GM19043 (cell line): ENCODE results near the gene PACRG.

Experiments
- ATAC-seq: cut with Tn5 transposase; IDR thresholded peaks from one replicate; pipeline ENCODE4 v1.9.1; 2021; ENCODE audit warnings: low read depth; ENCODE audit not compliant: unreplicated experiment

Gene PACRG

DNA sequence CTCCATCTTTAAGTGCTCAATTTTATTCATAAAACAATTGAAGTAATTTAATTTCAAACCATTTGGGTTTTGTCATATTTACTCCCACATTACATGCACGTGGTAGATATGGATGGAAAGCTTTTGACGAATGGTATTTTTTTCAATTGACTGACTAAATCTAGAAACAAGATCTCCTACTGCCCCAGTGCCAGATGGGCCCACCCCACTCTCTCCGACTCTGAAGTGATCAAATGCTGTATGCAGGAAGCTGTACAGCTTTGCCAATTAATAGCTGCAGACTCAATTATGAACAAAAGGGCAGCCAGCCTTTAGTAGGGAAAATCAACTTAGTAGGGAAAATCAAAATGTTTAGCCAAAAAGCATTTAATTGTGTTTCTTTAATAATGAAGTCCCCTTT lies 46.2 kb downstream of the PACRG start:
- no peak for ATAC-seq

DNA sequence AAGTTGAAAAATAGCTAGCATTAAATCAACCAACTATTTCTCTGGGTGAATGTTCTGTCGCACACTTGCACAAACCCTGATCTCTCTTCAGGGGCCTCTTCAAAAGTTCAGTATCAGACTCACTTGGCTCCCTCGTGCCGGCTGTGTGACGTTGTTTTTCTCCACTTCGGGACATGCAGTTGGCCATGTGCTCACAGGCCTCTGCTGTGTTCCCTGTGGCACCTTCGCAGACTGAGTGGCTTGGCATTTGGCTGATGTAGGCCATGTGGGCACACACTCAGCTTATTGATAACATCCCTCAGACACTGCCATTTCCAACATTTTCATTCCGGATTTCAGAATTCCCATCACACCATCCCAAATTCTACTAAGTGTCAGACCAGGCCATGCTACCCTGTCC lies 49.3 kb downstream of the PACRG start:
- ATAC-seq: no peak

DNA sequence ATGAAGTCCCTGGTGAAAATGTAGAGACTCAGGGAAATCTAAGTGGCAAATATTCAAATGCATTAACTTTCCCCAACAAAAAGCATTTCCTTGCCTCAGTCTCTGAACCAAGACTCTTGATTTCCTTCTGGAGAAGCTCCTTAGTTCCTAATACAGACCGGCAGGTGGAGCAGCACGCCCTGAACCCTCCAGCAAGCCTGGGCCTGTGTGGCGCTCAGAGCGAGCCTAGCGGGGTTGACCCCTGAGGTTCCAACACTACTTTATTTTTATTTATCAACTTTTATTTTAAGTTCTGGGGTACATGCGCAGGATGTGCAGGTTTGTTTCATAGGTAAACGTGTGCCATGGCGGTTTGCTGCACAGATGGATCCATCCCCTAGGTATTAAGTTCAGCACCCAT lies 50.8 kb downstream of the PACRG start:
- no peak for ATAC-seq

DNA sequence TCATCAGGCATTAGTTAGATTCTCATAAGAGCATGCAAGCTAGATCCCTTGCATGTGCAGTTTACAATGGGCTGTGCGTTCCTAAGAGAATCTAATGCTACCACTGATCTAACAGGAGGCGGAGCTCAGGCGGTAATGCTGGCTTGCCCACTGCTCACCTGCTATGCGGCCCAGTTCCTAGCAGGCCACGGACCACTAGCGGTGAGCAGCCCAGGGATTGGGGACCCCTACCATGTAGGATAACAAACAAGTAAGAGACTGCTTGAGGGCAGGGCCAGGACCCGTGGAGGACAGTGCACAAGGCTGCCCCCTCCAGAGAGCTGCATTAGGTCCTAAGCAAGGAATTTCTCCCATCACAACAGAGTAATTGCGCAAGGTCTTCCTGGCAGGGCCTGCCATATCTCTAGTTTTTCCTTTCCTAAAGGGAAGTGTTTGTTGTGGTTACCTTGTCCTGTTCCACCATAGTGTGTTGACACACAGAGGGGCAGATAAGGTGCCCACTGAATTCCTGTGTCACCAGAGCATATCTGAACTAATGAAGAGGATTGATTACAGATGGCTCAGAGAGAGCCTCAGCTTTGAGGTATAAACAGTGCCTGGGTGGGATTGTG lies 58.0 kb downstream of the PACRG start:
- ATAC-seq: no peak

GRCh38 chr6:162798546-162799266 lies 70.9 kb downstream of the PACRG start:
- ATAC-seq: no peak

DNA sequence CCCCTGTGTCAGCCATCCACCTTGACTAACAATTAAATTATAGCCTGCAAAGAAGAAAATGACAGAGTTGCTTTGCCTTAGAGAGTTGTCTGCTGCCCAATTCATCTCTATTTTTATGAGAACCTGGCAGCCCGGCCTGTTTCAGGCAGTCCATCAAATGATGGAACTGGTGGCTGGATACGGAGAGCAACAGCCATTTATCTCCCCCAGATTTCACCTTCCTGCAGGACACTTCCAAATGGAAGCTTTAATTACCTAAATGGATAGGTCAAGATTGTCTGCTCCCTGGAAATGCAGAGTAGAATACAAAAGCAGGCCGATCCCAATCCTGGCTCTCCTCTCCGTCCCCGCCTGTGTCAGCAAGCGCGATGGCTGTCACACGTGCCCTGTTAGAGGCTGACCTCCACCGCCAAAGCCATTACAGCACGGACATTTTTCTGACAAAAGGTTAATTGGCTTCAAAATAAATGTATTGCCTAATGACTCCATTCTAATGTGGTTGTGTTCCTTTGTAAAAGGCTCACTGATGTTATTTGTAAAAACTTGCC lies 86.7 kb downstream of the PACRG start:
- no peak for ATAC-seq

DNA sequence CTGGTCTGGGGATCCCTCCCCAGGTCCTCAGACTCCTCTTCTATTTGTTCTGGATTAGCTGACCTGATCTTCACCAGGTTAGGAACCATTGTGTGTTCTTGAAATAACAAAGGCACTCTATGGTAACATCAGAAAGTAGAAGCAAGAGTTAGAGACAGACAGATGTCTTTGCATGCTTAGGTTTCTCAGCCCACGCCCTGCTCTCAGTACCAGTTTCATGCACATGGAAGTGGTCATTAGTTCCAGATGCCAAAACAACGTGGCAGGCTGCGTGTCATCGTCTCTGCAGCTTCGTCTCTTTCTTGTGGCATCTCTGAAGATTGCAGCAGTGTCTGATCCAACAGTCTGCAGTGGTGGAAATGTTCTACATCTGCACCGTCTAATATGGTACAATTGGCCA lies 89.4 kb downstream of the PACRG start:
- no peak for ATAC-seq

DNA sequence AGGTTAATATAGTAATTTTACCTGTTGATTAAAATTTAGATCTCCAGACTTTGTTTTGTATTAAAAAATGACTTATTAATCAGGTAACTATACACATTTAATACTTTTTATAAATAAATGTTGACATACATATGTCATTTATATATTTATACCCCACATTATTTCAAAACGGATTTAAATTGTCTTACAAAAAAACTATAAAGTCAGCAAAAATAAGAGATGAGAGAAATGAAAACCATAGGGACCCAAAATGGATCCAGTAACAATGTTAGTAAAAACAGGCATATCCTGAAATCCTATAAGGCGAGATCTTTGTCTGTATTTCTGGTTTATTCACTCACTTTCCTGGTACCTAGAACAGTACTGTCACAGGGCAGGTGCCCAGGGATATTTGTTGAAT lies 91.5 kb downstream of the PACRG start:
- no peak for ATAC-seq

GRCh38 chr6:162821102-162821501 lies 93.3 kb downstream of the PACRG start:
- ATAC-seq: no peak

DNA sequence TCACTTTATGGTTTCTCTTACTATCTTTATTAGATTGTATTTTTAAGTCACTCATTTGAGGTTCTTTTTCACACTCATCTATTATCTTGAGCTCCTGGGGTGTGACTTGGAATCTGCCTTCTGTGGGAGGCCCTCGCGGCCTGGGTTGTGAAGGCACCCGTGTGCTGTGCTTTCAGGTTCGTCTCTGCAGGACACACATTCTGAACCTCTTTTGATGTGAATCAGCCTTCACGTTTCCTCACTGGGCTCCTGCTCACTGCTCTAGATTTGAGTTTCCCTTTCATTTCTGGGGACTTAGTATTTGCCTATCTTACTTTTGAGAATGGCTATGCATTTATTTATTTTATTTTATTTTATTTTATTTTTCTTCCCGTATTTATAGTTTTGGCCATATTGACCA lies 97.8 kb downstream of the PACRG start:
- no peak for ATAC-seq

- ATAC-seq: no peak
Measured at GRCh38 chr6:162829013-162829742, 101.4 kb downstream of the PACRG start.

GRCh38 chr6:162833776-162834175 lies 106.0 kb downstream of the PACRG start:
- no peak for ATAC-seq

GRCh38 chr6:162845972-162846371 lies 118.2 kb downstream of the PACRG start:
- ATAC-seq: no peak

- ATAC-seq: no peak
Measured at GRCh38 chr6:162846723-162847122, 118.9 kb downstream of the PACRG start.

- ATAC-seq: no peak
Measured at GRCh38 chr6:162849269-162849668, 121.5 kb downstream of the PACRG start.

GRCh38 chr6:162852192-162852591 lies 124.4 kb downstream of the PACRG start:
- ATAC-seq: no peak

GRCh38 chr6:162852840-162853577 lies 125.2 kb downstream of the PACRG start:
- ATAC-seq: no peak

DNA sequence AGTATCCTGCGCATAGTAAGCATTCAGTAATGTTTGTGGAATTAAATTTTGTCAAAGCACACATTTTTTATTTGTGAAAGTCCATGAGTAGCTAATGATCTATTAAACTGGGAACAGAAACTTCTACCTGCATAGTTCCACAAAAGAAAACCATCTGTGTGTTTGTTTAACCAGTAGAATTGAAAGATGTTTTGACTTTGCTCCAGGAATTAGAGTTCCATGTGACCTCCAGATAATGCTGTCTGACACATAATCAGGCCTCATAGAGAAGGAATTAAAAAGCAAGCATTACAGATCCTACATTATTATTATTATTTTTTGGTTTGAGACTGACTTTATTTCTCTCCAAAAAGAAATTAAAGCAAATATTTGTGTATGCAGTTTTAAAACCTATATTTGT lies 126.5 kb downstream of the PACRG start:
- no peak for ATAC-seq

- no peak for ATAC-seq
Measured at GRCh38 chr6:162854734-162855191, 127.0 kb downstream of the PACRG start.

DNA sequence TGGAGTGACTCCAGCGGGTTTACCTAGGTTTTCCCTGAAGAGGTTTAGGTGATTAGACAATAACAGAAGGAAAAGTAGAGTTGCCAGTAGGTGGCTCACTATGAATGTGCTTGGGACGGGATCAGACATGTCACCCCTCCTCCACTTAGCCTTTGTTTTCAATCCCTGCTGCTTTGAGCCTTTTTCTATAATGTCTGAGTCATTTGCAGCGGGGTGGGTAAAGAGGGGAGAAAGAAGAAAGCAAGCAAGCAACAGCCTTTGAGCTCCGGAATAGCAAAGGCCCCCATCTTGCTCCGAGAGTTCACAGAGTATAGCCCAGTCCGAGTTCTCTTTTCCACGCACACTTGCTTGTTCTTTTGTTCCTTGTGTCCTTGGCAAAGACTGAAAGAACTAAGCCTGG lies 129.1 kb downstream of the PACRG start:
- ATAC-seq: no peak

DNA sequence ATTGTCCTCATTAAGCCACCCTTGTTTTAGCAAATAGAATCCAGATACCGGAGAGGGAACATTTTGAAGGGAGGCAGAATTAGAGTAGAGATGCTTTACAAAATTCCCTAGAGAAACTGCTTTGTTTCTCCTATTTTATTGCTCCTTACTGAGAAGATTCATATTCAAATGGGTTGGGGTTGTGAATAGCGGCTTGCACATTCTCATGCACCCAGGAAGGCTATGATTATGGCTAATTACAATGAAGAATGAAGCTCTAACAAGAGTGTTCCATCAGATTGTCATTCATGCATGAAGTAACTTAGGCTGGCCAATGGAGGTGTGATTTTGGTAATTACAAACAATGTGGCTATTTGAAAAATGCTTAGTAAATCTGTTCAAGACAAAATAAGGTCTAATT lies 129.6 kb downstream of the PACRG start:
- ATAC-seq: no peak
